Measurements from ENCODE around the gene NVL. TPM values are rescaled to one million over a fixed set of nuclear protein-coding genes. Genes with fewer than 3 reads are reported as not detected.

Gene NVL
- total RNA-seq, result 10 to 100 TPM; 38.8 to 45.6 TPM

DNA sequence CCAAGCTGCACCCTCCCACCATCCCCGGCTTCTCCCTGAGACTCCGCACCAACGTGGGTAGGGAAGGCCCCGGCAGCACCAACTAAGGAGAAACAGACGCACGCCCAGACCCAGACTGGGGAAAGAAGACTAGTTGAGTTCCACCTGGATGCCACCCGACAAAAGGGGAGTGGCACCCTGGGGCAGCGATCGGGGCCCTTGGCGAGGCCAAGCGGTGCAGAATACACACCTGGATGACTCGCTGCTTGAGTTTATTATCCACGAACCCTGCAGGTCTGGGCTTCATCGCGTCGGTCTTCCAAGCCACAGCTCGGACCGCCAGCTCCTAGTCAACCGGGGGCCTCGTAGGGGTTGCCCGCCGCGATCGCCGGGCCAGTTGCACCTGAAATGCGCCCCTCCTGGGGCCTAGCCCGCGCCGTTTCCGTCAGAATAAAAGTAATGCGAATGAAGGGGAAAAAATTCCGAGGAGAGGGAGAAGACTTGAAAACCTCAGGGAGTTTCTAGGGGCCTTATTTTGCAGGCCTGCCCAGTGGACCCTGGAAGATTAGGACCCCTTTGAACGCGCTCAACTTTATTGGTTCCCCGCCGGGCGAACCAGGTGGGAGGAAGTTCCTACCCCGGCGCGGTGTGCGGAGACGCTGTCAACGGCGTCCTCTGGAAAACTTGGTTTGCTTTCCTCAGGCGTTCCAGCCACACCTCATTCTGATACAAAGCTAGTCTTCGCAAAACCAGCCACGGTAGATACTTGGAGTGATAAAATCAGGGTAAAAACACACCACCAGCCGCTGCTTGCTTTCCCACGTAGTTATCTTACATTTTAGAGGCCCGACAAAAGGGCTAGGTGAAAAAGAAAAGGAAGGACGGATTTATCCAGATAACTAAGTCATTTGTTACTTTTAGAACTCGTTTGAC lies at the start of gene NVL:
TSS of gene NVL (minus strand) at position 331 of the 912 bp plus-strand sequence. CDS start at position 286, 45 bp downstream.
- Mint-ChIP-seq H3K4me3 (peak within 1 kb of the TSS; percentile 88), H3K27me3 (no peaks in the 10 kb centered on the region), H3K9me3 (no peaks in the 10 kb centered on the region), H3K36me3 (ENCODE audit: low read depth) (peaks cover 10% of the 10 kb centered on the region), H3K4me1 (peaks cover 58% of the 10 kb centered on the region), H3K27ac (peak within 1 kb of the TSS; percentile 94)
- ChIA-PET CTCF (interaction anchor here (0.9 to 2.1 kb wide), 9 partner anchors 15 to 224 kb away, joined by 3 to 9 read pairs (median 5); partner anchors contain the start of gene DEGS1), POLR2A (interaction anchor here (0.6 to 1.7 kb wide), 14 partner anchors 8 to 617 kb away, joined by 3 to 19 read pairs (median 4); partner anchors contain the start of genes CAPN2, CNIH4, DEGS1 and FBXO28)
- DNase-seq, result peak; percentile 83

DNA sequence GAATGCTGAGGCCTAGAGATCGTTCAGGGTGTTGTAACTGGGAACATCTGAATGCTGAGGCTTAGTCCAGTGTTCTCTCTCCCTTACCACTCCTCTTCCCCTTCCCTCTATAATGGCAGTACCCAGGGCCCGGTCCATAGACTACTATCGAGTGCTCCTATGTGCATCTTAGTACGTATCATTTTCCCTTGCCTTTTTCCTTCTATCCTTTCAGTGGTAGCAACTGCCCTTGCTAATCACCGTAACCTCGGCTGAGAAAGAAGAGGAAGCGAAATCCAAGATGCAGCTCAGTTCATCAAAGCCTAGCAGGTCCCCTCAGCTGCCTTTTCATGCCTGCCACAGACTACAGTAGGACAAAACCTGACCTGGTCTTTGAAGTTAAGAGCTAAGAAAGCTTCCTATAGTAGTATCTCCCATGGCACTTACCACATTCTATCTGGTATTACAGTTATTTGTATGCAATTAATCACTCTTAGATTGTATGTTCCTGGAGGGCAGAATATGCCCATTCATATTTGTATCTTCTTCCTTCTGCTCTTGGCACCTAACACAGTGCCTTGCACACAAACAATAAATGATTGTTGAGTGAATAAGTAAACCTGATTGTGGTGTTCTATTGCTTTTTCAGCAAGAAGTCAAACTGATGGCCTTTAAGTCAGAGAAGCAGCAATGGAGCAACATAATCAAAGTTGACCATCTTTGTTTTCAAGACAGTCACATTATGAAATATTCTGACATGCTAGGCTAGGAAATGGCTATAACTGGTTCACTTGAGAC lies 49.1 kb upstream of the NVL start:
- ChIA-PET CTCF (interaction anchor here (1.0 to 1.7 kb wide), 4 partner anchors 22 to 263 kb away, joined by 4 to 7 read pairs (median 4); partner anchors contain the start of gene CNIH4), POLR2A (interaction anchor here (1.2 to 4.3 kb wide), 10 partner anchors 8 to 197 kb away, joined by 3 to 31 read pairs (median 8); partner anchors contain the start of genes CNIH4, DEGS1 and WDR26)
- peaks cover 76% of the 10 kb centered on the region for H3K36me3 Mint-ChIP-seq (ENCODE audit: low read depth)
- H3K27me3 Mint-ChIP-seq, result no peaks in the 10 kb centered on the region
- H3K9me3 Mint-ChIP-seq, result no peaks in the 10 kb centered on the region
- H3K27ac Mint-ChIP-seq, result peak overlapping the region; percentile 88
- peaks cover 89% of the 10 kb centered on the region for H3K4me1 Mint-ChIP-seq
- H3K4me3 Mint-ChIP-seq, result no peak overlapping the region
- no peak for DNase-seq

- Mint-ChIP-seq H3K27ac (peak overlapping the region; percentile 89), H3K27me3 (no peaks in the 10 kb centered on the region), H3K4me1 (peaks cover 93% of the 10 kb centered on the region), H3K36me3 (ENCODE audit: low read depth) (peaks cover 84% of the 10 kb centered on the region), H3K4me3 (peak overlapping the region; percentile 25), H3K9me3 (no peaks in the 10 kb centered on the region)
- ChIA-PET CTCF (interaction anchor here (0.6 to 2.3 kb wide), 4 partner anchors 12 to 185 kb away, joined by 3 to 14 read pairs (median 3); no protein-coding TSS in a partner anchor), POLR2A (interaction anchor here (0.9 to 3.5 kb wide), 10 partner anchors 9 to 195 kb away, joined by 3 to 18 read pairs (median 4); partner anchors contain the start of genes CNIH4, DEGS1 and WDR26)
- peak; percentile 49 for DNase-seq
Observed at GRCh38 chr1:224377676-224378006, 47.7 kb upstream of the NVL start.

GRCh38 chr1:224375059-224375458 lies 45.1 kb upstream of the NVL start:
- Mint-ChIP-seq H3K4me1 (peaks cover 82% of the 10 kb centered on the region), H3K4me3 (no peak overlapping the region), H3K27me3 (no peaks in the 10 kb centered on the region), H3K27ac (peak overlapping the region; percentile 61), H3K9me3 (no peaks in the 10 kb centered on the region), H3K36me3 (ENCODE audit: low read depth) (peaks cover 87% of the 10 kb centered on the region)
- ChIA-PET CTCF (interaction anchor here (0.6 to 1.7 kb wide), 3 partner anchors 10 to 259 kb away, joined by 3 to 8 read pairs (median 4); no protein-coding TSS in a partner anchor), POLR2A (interaction anchor here (0.8 to 3.2 kb wide), 5 partner anchors 10 to 112 kb away, joined by 3 to 15 read pairs (median 3); partner anchors contain the start of gene CNIH4)
- no peak for DNase-seq

- no peaks in the 10 kb centered on the region for H3K27me3 Mint-ChIP-seq
- H3K27ac Mint-ChIP-seq, result no peak overlapping the region
- ChIA-PET CTCF (no interaction called here), POLR2A (interaction anchor here (3.2 kb wide), 1 partner anchor 16 kb away, joined by 15 read pairs; the partner anchor contains the start of gene CNIH4)
- peaks cover 78% of the 10 kb centered on the region for H3K4me1 Mint-ChIP-seq
- H3K4me3 Mint-ChIP-seq, result no peak overlapping the region
- H3K9me3 Mint-ChIP-seq, result no peaks in the 10 kb centered on the region
- peaks cover 88% of the 10 kb centered on the region for H3K36me3 Mint-ChIP-seq (ENCODE audit: low read depth)
- DNase-seq, result no peak
Observed at GRCh38 chr1:224373008-224373590, 43.1 kb upstream of the NVL start.

- ChIA-PET POLR2A (interaction anchor here (1.3 to 3.0 kb wide), 3 partner anchors 9 to 11 kb away, joined by 3 to 15 read pairs (median 5); partner anchors contain the start of gene CNIH4), CTCF (no interaction called here)
- H3K9me3 Mint-ChIP-seq, result no peaks in the 10 kb centered on the region
- H3K27ac Mint-ChIP-seq, result no peak overlapping the region
- DNase-seq, result no peak
- H3K27me3 Mint-ChIP-seq, result no peaks in the 10 kb centered on the region
- H3K4me1 Mint-ChIP-seq, result peaks cover 56% of the 10 kb centered on the region
- peaks cover 85% of the 10 kb centered on the region for H3K36me3 Mint-ChIP-seq (ENCODE audit: low read depth)
- no peak overlapping the region for H3K4me3 Mint-ChIP-seq
Observed at GRCh38 chr1:224368409-224368808, 38.4 kb upstream of the NVL start.

- H3K27ac Mint-ChIP-seq, result no peak overlapping the region
- no peaks in the 10 kb centered on the region for H3K9me3 Mint-ChIP-seq
- peaks cover 43% of the 10 kb centered on the region for H3K36me3 Mint-ChIP-seq (ENCODE audit: low read depth)
- ChIA-PET CTCF (interaction anchor here (2.3 kb wide), 1 partner anchor 16 kb away, joined by 8 read pairs; no protein-coding TSS in a partner anchor), POLR2A (no interaction called here)
- H3K4me1 Mint-ChIP-seq, result peaks cover 51% of the 10 kb centered on the region
- DNase-seq, result no peak
- peak overlapping the region; percentile 0 for H3K4me3 Mint-ChIP-seq
- no peaks in the 10 kb centered on the region for H3K27me3 Mint-ChIP-seq
Observed at GRCh38 chr1:224359207-224359606, 29.2 kb upstream of the NVL start.

- H3K27ac Mint-ChIP-seq, result peak overlapping the region; percentile 65
- H3K4me3 Mint-ChIP-seq, result peak overlapping the region; percentile 85
- CTCF ChIA-PET, result interaction anchor here (1.2 to 2.3 kb wide), 6 partner anchors 9 to 244 kb away, joined by 3 to 8 read pairs (median 7); partner anchors contain the start of genes FBXO28 and NVL
- no peak for DNase-seq
- H3K27me3 Mint-ChIP-seq, result no peaks in the 10 kb centered on the region
- POLR2A ChIA-PET, result interaction anchor here (0.9 to 3.0 kb wide), 15 partner anchors 10 to 168 kb away, joined by 3 to 20 read pairs (median 5); partner anchors contain the start of genes NVL and WDR26
- H3K9me3 Mint-ChIP-seq, result no peaks in the 10 kb centered on the region
- H3K4me1 Mint-ChIP-seq, result peaks cover 50% of the 10 kb centered on the region
- peaks cover 34% of the 10 kb centered on the region for H3K36me3 Mint-ChIP-seq (ENCODE audit: low read depth)
Observed at GRCh38 chr1:224358237-224358636, 28.3 kb upstream of the NVL start.

- DNase-seq, result no peak
- Mint-ChIP-seq H3K27ac (peak overlapping the region; percentile 65), H3K4me3 (peak overlapping the region; percentile 85), H3K27me3 (no peaks in the 10 kb centered on the region), H3K36me3 (ENCODE audit: low read depth) (peaks cover 29% of the 10 kb centered on the region), H3K9me3 (no peaks in the 10 kb centered on the region), H3K4me1 (peaks cover 47% of the 10 kb centered on the region)
- ChIA-PET CTCF (interaction anchor here (0.5 to 2.3 kb wide), 7 partner anchors 9 to 244 kb away, joined by 3 to 8 read pairs (median 7); partner anchors contain the start of genes FBXO28 and NVL), POLR2A (interaction anchor here (0.9 to 3.0 kb wide), 16 partner anchors 10 to 175 kb away, joined by 3 to 20 read pairs (median 5); partner anchors contain the start of genes DEGS1, NVL and WDR26)
Observed at GRCh38 chr1:224357626-224358124, 27.7 kb upstream of the NVL start.

DNA sequence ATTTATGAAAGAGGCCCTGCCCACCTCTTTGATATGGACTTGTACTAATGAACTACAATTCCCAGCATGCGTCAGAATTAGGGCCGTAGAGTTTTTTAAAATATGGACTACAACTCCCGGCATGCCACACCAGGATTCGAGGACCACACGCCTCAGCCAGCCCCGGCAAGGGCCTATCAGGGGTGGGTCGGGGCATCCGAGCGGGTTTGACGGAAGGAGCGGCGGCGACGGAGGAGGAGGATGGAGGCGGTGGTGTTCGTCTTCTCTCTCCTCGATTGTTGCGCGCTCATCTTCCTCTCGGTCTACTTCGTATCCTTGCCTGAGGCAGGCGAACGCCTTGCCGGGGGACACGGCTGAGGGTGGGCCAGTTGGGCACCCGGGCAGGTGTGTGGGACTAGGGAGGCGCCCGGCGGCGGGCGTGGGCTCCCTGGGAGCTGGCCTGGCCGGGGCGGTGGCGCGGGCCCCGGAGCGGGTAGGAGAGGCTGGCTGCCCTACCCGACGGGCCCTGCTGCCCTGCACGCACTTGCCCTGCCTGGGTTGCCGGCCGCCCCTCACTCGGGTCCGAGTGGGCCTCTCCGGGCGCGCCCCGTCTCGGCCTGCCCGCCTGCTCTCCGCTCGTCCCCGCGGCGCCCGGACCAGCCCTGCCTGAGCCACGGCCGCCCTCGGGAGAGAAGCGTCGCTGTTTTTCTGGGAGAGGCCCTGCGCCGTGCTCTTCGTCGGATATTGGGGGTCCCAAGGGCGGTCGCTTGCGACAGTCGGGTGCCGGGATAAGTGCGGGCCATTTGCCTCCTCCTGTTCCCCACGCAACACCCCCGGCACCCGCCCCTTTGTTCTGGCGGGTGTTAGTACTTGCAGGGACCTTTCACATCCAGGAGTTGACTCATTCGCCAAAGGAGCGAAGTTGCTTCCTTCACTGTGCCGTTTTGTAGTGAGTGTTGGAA lies 27.0 kb upstream of the NVL start, which contains the start of gene CNIH4:
TSS of gene CNIH4 (plus strand) at position 195 of the 941 bp plus-strand sequence. CDS start at position 241, 46 bp downstream.
- no peaks in the 10 kb centered on the region for H3K9me3 Mint-ChIP-seq

More for the DNA sequence above, 27.0 kb upstream of the NVL start, which contains the start of gene CNIH4:
- ChIA-PET POLR2A (interaction anchor here (0.9 to 3.0 kb wide), 17 partner anchors 11 to 175 kb away, joined by 3 to 20 read pairs (median 5); partner anchors contain the start of genes DEGS1, NVL and WDR26), CTCF (interaction anchor here (1.0 to 2.0 kb wide), 5 partner anchors 10 to 74 kb away, joined by 3 to 7 read pairs (median 7); partner anchors contain the start of gene NVL)
- Mint-ChIP-seq H3K27me3 (no peaks in the 10 kb centered on the region), H3K27ac (peak within 1 kb of the TSS; percentile 83), H3K36me3 (ENCODE audit: low read depth) (peaks cover 22% of the 10 kb centered on the region), H3K4me3 (peak within 1 kb of the TSS; percentile 90), H3K4me1 (peaks cover 41% of the 10 kb centered on the region)
- DNase-seq, result peak; percentile 94

All from activated CD4-positive, alpha-beta memory T cell treated with anti-CD3 and anti-CD28 coated beads, Interleukin-2, amount 10 ng/mL, durations not matched to agents 7 days and 5 days (primary cell).